ENCODE data around the gene ACO2.
A peak's percentile ranks its signal among the peaks of the same experiment; 100 is the strongest.
"Not testable (repeated sequence)": the region's sequence is repeated elsewhere in the genome, so short reads cannot be mapped to it uniquely, and the experiment has no call there.

ACO2 gene

GRCh38 chr22:41543854-41544670, 75.1 kb downstream of the ACO2 start, which contains the start of gene POLR3H:
Gene POLR3H, minus strand, starts transcription at chr22:41544470. Its CDS starts 369 bp downstream, at chr22:41544101.
- peak; percentile 97 for DNase-seq (ENCODE audit: low spot score)

- no peak for DNase-seq (ENCODE audit: low spot score)
Observed at GRCh38 chr22:41544671-41545476, 76.0 kb downstream of the ACO2 start.

GRCh38 chr22:41548830-41549211, 79.9 kb downstream of the ACO2 start:
- no peak for DNase-seq (ENCODE audit: low spot score)

DNA sequence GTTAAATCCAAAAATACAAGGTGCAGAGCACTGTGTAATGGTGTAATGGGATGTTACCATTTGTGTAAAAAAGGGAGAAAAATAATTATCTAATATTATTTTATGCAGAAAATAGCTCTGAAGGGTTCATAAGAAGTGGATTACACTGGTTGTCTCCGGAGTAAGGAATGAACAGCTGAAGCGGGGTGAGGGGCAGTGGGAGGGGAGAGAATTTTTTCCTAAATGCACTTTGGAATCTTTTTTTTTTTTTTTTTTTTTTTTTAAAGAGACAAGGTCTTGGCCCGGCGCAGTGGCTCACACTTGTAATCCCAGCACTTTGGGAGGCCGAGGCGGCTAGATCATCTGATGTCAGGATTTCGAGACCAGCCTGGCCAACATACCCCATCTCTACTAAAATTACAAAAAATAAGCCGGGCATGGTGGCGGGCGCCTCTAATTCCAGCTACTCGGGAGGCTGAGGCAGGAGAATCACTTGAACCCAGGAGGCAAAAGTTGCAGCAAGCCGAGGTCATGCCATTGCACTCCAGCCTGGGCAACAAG, 82.1 kb downstream of the ACO2 start:
- no peak for DNase-seq (ENCODE audit: low spot score)

DNA sequence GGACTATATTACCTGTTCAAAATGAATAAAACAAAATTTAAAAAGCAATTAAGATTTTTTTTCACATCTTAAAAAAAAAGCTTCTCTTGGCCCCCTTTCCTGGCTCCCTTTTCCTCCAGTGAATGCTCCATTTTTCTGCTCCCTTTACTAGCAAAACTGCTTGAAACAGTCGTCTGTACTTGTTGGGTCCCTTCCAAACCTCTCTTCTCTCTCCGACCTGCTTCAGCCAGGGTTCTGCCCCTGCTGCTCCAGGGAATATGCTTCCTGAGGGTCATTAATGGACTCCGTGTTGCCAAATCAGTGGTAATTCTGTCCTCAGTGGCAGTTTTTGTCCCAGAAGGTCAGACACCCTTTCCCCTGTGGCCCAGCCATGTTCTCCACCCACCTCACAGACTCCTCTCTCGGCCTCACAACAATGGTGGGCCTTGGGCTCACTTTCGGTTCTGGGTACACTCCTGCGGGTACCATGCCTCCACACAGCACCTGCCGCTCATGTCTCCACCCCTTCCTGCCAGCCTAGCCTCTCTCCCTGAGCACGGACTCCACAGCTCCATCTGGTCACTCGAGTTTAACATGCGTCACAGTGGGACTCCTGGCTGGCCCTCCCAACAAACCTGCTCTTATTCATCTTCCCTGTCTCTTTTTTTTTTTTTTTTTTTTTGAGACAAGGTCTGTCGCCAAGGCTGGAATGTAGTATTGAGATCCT, 83.1 kb downstream of the ACO2 start:
- DNase-seq (ENCODE audit: low spot score): no peak

DNA sequence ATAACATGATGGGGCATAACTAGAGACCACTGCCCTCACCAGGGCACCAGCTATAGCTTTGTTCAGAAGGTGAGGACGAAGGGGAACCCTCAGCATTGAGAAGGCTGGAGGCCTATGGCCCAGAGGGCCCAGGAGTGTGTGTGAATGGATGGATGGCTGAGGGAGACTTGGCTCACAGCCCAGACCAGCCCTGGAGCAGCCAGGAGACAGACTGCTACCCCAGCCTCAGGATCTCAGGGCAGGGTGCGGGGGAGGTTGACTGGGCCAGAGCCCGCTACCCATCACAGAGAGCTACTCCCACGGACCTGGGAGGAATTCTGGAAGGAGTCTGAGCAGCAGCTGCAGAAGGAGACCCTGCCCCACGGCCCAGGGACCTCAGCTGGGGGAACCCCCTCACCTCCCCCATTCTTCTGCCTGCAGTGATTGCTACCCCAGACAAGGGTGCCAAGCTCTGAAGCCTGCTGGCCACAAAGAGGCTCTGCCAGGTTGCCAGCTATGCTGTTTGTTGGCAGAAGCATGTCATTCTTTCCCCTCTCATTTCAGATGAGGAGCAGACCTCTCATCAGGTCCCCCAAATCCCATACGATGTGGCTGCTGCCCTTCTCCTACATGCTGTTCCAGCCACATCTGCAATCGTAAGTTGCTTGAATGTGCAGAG, 86.5 kb downstream of the ACO2 start:
- DNase-seq (ENCODE audit: low spot score): no peak

DNA sequence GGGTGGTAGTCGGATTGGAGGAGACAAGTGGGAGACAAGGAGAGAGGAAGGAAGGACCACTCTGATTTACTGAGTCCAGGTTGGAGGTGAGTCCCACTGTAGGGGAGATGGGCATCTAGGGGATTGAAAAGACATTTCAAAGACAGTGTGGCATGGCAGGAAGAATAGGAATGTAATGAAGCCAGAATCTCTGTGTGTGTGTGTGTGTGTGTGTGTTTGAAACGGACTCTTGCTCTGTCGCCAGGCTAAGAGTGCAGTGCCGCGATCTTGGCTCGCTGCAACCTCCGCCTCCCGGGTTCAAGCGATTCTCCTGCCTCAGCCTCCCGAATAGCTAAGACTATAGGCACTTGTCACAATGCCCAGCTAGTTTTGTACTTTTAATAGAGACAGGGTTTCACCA, 87.6 kb downstream of the ACO2 start:
- no peak for DNase-seq (ENCODE audit: low spot score)

DNA sequence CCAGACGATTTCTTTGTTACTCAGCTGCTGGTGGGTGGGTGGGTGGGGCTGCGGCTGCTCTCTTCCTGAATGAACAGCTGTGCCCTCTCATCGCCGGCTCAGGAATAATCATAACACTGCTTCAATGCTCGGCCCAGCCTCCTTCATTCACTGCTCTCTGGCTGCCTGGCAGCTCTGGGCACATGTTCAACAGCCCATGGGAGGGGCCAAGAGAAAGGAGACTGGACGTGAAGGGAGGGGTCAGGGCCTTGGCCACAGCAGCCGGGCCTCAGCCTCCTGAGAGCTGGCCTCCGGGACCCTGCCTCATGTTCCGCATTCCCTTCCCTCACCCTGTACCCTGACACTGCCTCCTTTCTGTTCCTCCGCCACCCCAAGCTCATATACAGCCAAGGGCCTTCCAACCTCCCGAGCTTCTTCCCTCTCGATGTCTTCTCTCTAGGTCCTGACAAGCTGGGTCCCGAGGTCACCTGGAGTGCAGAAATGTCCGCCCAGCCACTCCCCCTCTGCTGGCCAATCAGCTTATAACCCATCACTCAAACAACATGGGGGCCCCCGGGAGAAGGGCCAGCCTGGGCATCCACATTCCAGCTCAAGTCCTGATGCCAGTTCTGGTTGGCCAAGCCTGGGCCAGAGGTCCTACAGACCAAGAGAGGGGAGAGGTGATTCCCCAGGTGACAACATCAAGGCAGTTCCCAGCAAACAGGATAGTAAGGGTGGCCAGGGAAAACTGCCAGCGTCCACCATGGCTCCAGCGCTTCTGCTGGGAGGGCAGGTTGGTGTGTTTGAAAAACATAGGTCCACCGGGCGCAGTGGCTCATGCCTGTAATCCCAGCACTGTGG, 88.7 kb downstream of the ACO2 start:
- DNase-seq (ENCODE audit: low spot score): no peak

DNA sequence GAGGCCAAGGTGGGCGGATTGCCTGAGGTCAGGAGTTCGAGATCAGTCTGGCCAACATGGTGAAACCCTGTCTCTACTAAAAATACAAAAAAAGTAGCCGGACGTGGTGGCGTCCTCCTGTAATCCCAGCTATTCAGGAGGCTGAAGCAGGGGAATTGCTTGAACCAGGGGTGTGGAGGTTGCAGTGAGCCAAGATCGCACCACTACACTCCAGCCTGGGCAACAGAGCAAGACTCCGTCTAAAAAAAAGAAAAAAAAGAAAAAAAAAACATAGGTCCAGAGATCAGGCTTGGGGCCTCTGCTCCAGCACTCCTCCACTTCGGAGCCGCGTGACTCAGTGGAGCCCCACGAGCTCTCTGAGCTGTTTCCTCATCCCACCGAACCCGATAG, 89.3 kb downstream of the ACO2 start:
- not testable (repeated sequence) for DNase-seq (ENCODE audit: low spot score)

DNA sequence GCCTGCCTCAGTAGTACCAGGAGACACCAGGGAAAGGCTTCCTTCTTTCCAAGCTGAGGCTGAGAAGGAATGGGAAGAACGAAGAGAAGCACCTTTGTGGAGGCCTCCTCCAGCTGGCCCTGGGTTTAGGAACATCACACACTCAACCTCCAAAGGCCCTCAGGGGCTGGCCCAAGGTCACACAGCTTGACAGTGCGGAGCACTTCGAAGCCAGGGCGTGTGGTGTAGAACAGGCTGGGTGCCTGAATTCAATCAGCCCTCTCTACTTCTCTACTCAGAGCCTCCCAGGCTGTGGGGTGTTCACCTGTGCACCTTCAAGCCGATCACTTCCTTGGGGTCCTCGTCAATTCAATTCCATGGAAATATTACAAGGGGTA, 91.2 kb downstream of the ACO2 start:
- no peak for DNase-seq (ENCODE audit: low spot score)

DNA sequence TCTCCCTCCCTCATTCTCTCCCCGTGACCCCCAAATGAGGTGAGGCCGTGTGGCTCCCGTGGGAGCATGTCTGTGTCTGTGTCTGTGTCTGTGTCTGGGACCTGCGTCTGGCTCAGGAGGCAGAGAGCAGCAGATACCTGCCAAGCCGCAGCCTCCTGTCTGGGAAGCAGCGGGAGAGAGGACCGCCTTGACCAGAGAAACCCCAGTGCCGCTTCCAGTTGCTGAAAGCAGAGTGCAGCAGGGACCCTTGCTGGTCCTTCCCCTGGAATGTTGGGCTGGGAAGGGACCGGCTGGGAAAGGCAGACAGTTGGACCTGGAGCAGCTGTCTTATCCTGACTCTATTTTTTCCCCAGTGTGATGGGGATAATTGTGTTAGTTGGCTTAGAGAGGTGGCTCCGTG, 92.4 kb downstream of the ACO2 start:
- no peak for DNase-seq (ENCODE audit: low spot score)

DNA sequence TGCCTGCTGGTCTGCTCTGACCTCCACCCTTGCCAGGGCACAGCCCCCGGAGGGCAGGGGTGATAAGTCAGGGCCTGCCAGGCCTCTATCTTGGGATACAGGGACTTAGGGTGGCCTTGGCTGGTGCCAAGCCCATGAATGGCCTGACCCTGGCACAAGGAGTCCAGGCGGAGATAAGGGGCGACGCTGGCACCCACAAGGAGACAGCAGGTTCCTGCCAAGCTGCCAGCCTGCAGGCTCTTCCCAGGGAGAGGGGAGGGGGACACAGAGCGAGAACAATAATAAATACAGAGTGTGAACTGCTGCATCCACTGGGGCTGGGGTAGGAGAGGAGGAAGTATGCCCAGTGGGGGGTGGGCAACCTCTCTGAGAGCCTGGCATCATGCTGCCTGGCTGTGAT, 92.9 kb downstream of the ACO2 start:
- DNase-seq (ENCODE audit: low spot score): no peak

GRCh38 chr22:41562461-41562860, 93.5 kb downstream of the ACO2 start:
- DNase-seq (ENCODE audit: low spot score): no peak

GRCh38 chr22:41563051-41563711, 94.3 kb downstream of the ACO2 start:
- no peak for DNase-seq (ENCODE audit: low spot score)

- no peak for DNase-seq (ENCODE audit: low spot score)
Observed at GRCh38 chr22:41564563-41564962, 95.6 kb downstream of the ACO2 start.

- no peak for DNase-seq (ENCODE audit: low spot score)
Observed at GRCh38 chr22:41565403-41566054, 96.6 kb downstream of the ACO2 start.

GRCh38 chr22:41567512-41567768, 98.5 kb downstream of the ACO2 start:
- DNase-seq (ENCODE audit: low spot score): no peak

DNA sequence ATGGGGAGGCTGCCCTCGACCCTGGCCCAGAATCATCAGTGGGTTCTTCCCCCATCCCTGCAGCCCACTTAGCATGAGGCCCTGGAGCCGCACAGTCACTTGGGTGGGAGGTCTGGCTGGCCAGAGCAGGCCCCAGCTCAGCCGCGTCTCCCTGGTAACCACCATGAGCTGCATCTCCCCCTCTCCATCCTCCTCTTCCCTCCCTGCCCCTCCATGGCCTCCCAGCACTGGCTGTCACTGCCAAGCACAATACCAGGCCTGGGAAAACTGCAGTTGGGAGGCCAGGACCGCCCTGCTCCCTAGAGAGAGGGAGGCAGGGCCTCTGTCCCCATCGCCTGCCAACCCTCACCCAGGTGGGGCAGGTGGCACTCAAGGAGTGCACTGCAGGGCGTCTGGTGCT, 99.9 kb downstream of the ACO2 start:
- no peak for DNase-seq (ENCODE audit: low spot score)

DNA sequence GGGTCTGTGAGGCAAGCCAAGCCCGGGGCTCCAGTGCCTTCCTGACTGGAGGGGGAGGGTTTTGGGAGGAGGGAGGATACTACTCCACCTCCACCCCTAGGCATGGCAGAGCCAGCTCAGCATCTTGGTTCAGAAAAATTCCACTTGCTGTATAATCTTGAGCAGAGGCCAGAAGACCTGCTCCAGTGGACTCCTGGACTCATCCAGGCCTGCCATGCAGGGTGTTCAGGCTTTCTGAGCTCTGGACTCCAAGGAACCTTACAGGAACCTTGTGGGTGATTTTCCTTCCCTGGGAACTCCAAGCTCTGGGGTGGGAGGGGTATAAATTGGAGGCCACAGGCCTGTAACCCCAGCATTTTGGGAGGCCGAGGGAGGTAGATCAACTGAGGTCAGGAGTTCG, 101.3 kb downstream of the ACO2 start:
- no peak for DNase-seq (ENCODE audit: low spot score)

DNA sequence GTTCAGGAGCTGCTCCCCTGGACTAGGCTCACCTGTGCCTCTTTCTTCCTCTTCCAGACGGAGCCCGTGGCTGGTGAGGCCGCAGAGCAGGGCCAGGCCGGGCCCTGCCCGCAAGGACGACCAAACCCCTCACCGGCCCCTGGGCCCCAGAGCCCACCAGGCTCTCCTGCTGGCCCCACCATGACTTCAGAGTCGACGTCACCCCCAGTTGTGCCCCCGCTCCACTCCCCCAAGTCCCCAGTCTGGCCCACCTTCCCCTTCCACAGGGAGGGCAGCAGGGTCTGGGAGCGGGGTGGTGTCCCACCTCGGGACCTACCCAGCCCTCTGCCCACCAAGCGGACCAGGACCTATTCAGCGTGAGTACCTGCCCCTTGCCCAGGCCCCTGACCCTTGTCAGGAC, 102.9 kb downstream of the ACO2 start:
- DNase-seq (ENCODE audit: low spot score): no peak

Data from CD4-positive, alpha-beta T cell treated with Interleukin-15 for 4 hours (primary cell).